ENCODE results near the gene ATOH1.

Gene ATOH1

GRCh38 chr4:93835929-93836328 is 7.4 kb downstream of the ATOH1 start:
- no peak for DNase-seq (ENCODE audit: low read depth)

- no peak for DNase-seq (ENCODE audit: low read depth)
Observed at GRCh38 chr4:93839704-93840103, 11.2 kb downstream of the ATOH1 start.

GRCh38 chr4:93841803-93842345 is 13.3 kb downstream of the ATOH1 start:
- DNase-seq (ENCODE audit: low read depth) = no peak

GRCh38 chr4:93842601-93843252 is 14.2 kb downstream of the ATOH1 start:
- no peak for DNase-seq (ENCODE audit: low read depth)

GRCh38 chr4:93843772-93844171 is 15.2 kb downstream of the ATOH1 start:
- no peak for DNase-seq (ENCODE audit: low read depth)

GRCh38 chr4:93852680-93853079 is 24.1 kb downstream of the ATOH1 start:
- no peak for DNase-seq (ENCODE audit: low read depth)

- no peak for DNase-seq (ENCODE audit: low read depth)
Observed at GRCh38 chr4:93855926-93856325, 27.4 kb downstream of the ATOH1 start.

- DNase-seq (ENCODE audit: low read depth) = no peak
Observed at GRCh38 chr4:93865650-93866049, 37.1 kb downstream of the ATOH1 start.

- DNase-seq (ENCODE audit: low read depth) = no peak
Observed at GRCh38 chr4:93867416-93868001, 39.0 kb downstream of the ATOH1 start.

- DNase-seq (ENCODE audit: low read depth) = no peak
Observed at GRCh38 chr4:93870876-93871458, 42.4 kb downstream of the ATOH1 start.

- no peak for DNase-seq (ENCODE audit: low read depth)
Observed at GRCh38 chr4:93876754-93877153, 48.2 kb downstream of the ATOH1 start.

GRCh38 chr4:93878566-93878965 is 50.0 kb downstream of the ATOH1 start:
- DNase-seq (ENCODE audit: low read depth) = no peak

- DNase-seq (ENCODE audit: low read depth) = no peak
Observed at GRCh38 chr4:93879919-93880318, 51.4 kb downstream of the ATOH1 start.

All from activated T-helper 9 cell treated with anti-CD3 and anti-CD28 coated beads, Interleukin-2, amount 50 U/mL, for 16 hours (primary cell).